ENCODE results near the gene PDE4D.
A peak's percentile ranks its signal among the peaks of the same experiment; 100 is the strongest.

Gene PDE4D

GRCh38 chr5:59810041-59810440 is 83.5 kb downstream of the PDE4D start:
- peak; percentile 69 for DNase-seq (ENCODE audit: low read depth)
- TF ChIP-seq CTCF (conservative IDR thresholded peaks at IDR 0.05; ENCODE audit: low read length) = peak; percentile 95
- H3K4me3 ChIP-seq (ENCODE audit: low read length) = no peak overlapping the region

- no peak overlapping the region for H3K4me3 ChIP-seq (ENCODE audit: low read length)
- no peak for DNase-seq (ENCODE audit: low read depth)
- TF ChIP-seq CTCF (conservative IDR thresholded peaks at IDR 0.05; ENCODE audit: low read length) = no peak
Measured at GRCh38 chr5:59807806-59808205, 85.7 kb downstream of the PDE4D start.

- no peak for TF ChIP-seq CTCF (conservative IDR thresholded peaks at IDR 0.05; ENCODE audit: low read length)
- no peak overlapping the region for H3K4me3 ChIP-seq (ENCODE audit: low read length)
Measured at GRCh38 chr5:59800347-59800893, 93.1 kb downstream of the PDE4D start.

GRCh38 chr5:59799668-59800346 is 93.7 kb downstream of the PDE4D start:
- no peak overlapping the region; the same call in 1 of the 2 replicates for H3K4me3 ChIP-seq (ENCODE audit: low read length)
- DNase-seq (ENCODE audit: low read depth) = peak; percentile 43
- peak; percentile 77 for TF ChIP-seq CTCF (conservative IDR thresholded peaks at IDR 0.05; ENCODE audit: low read length)

More at GRCh38 chr5:59800347-59800893, 93.1 kb downstream of the PDE4D start:
- no peak for DNase-seq (ENCODE audit: low read depth)

- H3K4me3 ChIP-seq (ENCODE audit: low read length) = peak overlapping the region; percentile 15
- DNase-seq (ENCODE audit: low read depth) = peak; percentile 29
- no peak for TF ChIP-seq CTCF (conservative IDR thresholded peaks at IDR 0.05; ENCODE audit: low read length)
Measured at GRCh38 chr5:59798862-59799667, 94.5 kb downstream of the PDE4D start.

GRCh38 chr5:59795141-59795540 is 98.4 kb downstream of the PDE4D start:
- DNase-seq (ENCODE audit: low read depth) = no peak
- no peak overlapping the region for H3K4me3 ChIP-seq (ENCODE audit: low read length)
- TF ChIP-seq CTCF (conservative IDR thresholded peaks at IDR 0.05; ENCODE audit: low read length) = no peak

All from AG10803 (cell line).